Subcutaneous adipose tissue (tissue), 4 donors: ENCODE results near the gene SPATA25. TPM values are rescaled to one million over a fixed set of nuclear protein-coding genes. Genes with fewer than 3 reads are reported as not detected.

Experiments
- CTCF ChIP-seq: fragments of 450-650 bp; IDR thresholded peaks from one replicate; pipeline ENCODE4 v1.5.1; 2016; ENCODE audit warnings: low read depth, mild to moderate bottlenecking, control low read depth, antibody characterized with exemption, moderate library complexity
- total RNA-seq, 4 donors: library from RNA; depleted of rRNA; stranded (reverse); fragments of >200 nt; gene quantifications; one replicate each; pipeline ENCODE4 v1.1.0, GENCODE V29; 2016

The SPATA25 gene
- total RNA-seq, 4 donors from 2014 or later = 2.2 to 13.4 (median 2.9) TPM

GRCh38 chr20:45861221-45862075, 26.0 kb downstream of the SPATA25 start:
- TF ChIP-seq CTCF = no peak

- no peak for TF ChIP-seq CTCF
Observed at GRCh38 chr20:45860560-45861220, 26.7 kb downstream of the SPATA25 start.

- TF ChIP-seq CTCF = no peak
Observed at GRCh38 chr20:45859916-45860315, 27.5 kb downstream of the SPATA25 start.

GRCh38 chr20:45857882-45858216, 29.6 kb downstream of the SPATA25 start:
- no peak for TF ChIP-seq CTCF

GRCh38 chr20:45857114-45857881, 30.1 kb downstream of the SPATA25 start, which contains the start of the genes ACOT8 and ZSWIM3:
TSS of gene ACOT8 (minus strand) at chr20:45857392. CDS start at chr20:45857315, 77 bp downstream.
TSS of gene ZSWIM3 (plus strand) at chr20:45857614. CDS start at chr20:45857826, 212 bp downstream.
- no peak for TF ChIP-seq CTCF

GRCh38 chr20:45853484-45853883, 33.9 kb downstream of the SPATA25 start:
- no peak for TF ChIP-seq CTCF

- no peak for TF ChIP-seq CTCF
Observed at GRCh38 chr20:45852326-45852725, 35.1 kb downstream of the SPATA25 start.
